ENCODE results near the gene KLHL13.
"Not testable (repeated sequence)": the region's sequence is repeated elsewhere in the genome, so short reads cannot be mapped to it uniquely, and the experiment has no call there.

KLHL13 gene

GRCh38 chrX:118116713-118117550, at the start of gene KLHL13:
TSS of gene KLHL13 (minus strand) at chrX:118116810. CDS start at chrX:118028473, 88,337 bp downstream.
- no peak for DNase-seq (ENCODE audit: low read depth in 2 of 2)

- DNase-seq (ENCODE audit: low read depth in 2 of 2) = no peak
Measured at GRCh38 chrX:118164138-118164537, 47.5 kb upstream of the KLHL13 start.

- no peak for DNase-seq (ENCODE audit: low read depth in 2 of 2)
Measured at GRCh38 chrX:118156953-118157608, 40.5 kb upstream of the KLHL13 start.

- no peak for DNase-seq (ENCODE audit: low read depth in 2 of 2)
Measured at GRCh38 chrX:118156254-118156952, 39.8 kb upstream of the KLHL13 start.

- DNase-seq (ENCODE audit: low read depth in 2 of 2) = no peak
Measured at GRCh38 chrX:118153270-118153669, 36.7 kb upstream of the KLHL13 start.

GRCh38 chrX:118152721-118153120, 36.1 kb upstream of the KLHL13 start:
- DNase-seq (ENCODE audit: low read depth in 2 of 2) = no peak

- DNase-seq (ENCODE audit: low read depth in 2 of 2) = no peak
Measured at GRCh38 chrX:118148737-118149136, 32.1 kb upstream of the KLHL13 start.

- not testable (repeated sequence) for DNase-seq (ENCODE audit: low read depth in 2 of 2)
Measured at GRCh38 chrX:118147771-118148170, 31.2 kb upstream of the KLHL13 start.

GRCh38 chrX:118143578-118143977, 27.0 kb upstream of the KLHL13 start:
- no peak for DNase-seq (ENCODE audit: low read depth in 2 of 2)

GRCh38 chrX:118131336-118131735, 14.7 kb upstream of the KLHL13 start:
- no peak for DNase-seq (ENCODE audit: low read depth in 2 of 2)

GRCh38 chrX:118129681-118130080, 13.1 kb upstream of the KLHL13 start:
- no peak for DNase-seq (ENCODE audit: low read depth in 2 of 2)

- no peak for DNase-seq (ENCODE audit: low read depth in 2 of 2)
Measured at GRCh38 chrX:118128724-118129123, 12.1 kb upstream of the KLHL13 start.

GRCh38 chrX:118126286-118126685, 9.7 kb upstream of the KLHL13 start:
- no peak for DNase-seq (ENCODE audit: low read depth in 2 of 2)

- not testable (repeated sequence) for DNase-seq (ENCODE audit: low read depth in 2 of 2)
Measured at GRCh38 chrX:118124243-118124642, 7.6 kb upstream of the KLHL13 start.

- DNase-seq (ENCODE audit: low read depth in 2 of 2) = no peak
Measured at GRCh38 chrX:118117741-118118140, 1.1 kb upstream of the KLHL13 start.

GRCh38 chrX:118115953-118116712, 477 bp downstream of the KLHL13 start:
- no peak for DNase-seq (ENCODE audit: low read depth in 2 of 2)

- no peak for DNase-seq (ENCODE audit: low read depth in 2 of 2)
Measured at GRCh38 chrX:118114971-118115370, 1.6 kb downstream of the KLHL13 start.

GRCh38 chrX:118109065-118109464, 7.5 kb downstream of the KLHL13 start:
- DNase-seq (ENCODE audit: low read depth in 2 of 2) = no peak

GRCh38 chrX:118108304-118108703, 8.3 kb downstream of the KLHL13 start:
- DNase-seq (ENCODE audit: low read depth in 2 of 2) = no peak

- no peak for DNase-seq (ENCODE audit: low read depth in 2 of 2)
Measured at GRCh38 chrX:118100091-118100490, 16.5 kb downstream of the KLHL13 start.

GRCh38 chrX:118088084-118088483, 28.5 kb downstream of the KLHL13 start:
- DNase-seq (ENCODE audit: low read depth in 2 of 2) = no peak

GRCh38 chrX:118074196-118074595, 42.4 kb downstream of the KLHL13 start:
- DNase-seq (ENCODE audit: low read depth in 2 of 2) = no peak

Measured in fibroblast of skin of left biceps (primary cell).